Body of pancreas (tissue), 4 donors: ENCODE results near the gene PPP1R17.

Experiments
- CTCF ChIP-seq, 7 experiments: fragments of 450-650 bp in 4 of 7; fragments of 200-600 bp in 3 of 7; sonication (generic) in 3 of 7; IDR thresholded peaks; one replicate each; pipeline ENCODE4 v1.5.1; 2016 to 2019; ENCODE audit warnings: antibody characterized with exemption in 7 of 7
- POLR2A ChIP-seq, 3 donors: fragments of 450-650 bp; IDR thresholded peaks; one replicate each; pipeline ENCODE4 v1.6.1; 2016; ENCODE audit warnings: antibody characterized with exemption in 3 of 3, mild to moderate bottlenecking in 2 of 3

- TF ChIP-seq CTCF (IDR thresholded peaks at IDR 0.05) (peak in 4 of 7 experiments; percentile 5 to 29 (median 14)), POLR2A (IDR thresholded peaks at IDR 0.05) (no peak)
Measured at GRCh38 chr7:31648288-31648687, 38.7 kb upstream of the PPP1R17 start.
